Measurements from ENCODE around the gene ASCL2.
"Not testable (repeated sequence)": the region's sequence is repeated elsewhere in the genome, so short reads cannot be mapped to it uniquely, and the experiment has no call there.

The ASCL2 gene

DNA sequence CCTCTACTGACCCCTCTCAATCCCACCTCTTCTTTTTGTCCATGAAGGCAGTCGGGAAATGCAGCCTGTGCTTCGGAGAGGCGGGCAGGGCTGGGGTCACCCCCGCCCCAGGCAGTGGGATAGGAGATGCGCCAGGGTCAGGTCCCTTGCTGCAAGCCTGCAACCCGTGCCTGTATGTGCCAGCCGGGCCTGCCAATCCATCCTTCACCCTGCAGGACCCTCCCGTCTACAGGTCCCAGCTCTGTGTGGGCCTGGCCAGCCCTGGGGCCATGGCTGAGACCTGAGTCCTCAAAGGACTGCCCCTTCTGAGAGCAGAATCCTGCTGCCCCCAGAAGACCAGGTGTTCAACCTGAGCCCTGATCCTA lies 10.9 kb downstream of the ASCL2 start:
- no peak for DNase-seq

GRCh38 chr11:2258501-2259465 lies 11.6 kb downstream of the ASCL2 start:
- no peak for DNase-seq

DNA sequence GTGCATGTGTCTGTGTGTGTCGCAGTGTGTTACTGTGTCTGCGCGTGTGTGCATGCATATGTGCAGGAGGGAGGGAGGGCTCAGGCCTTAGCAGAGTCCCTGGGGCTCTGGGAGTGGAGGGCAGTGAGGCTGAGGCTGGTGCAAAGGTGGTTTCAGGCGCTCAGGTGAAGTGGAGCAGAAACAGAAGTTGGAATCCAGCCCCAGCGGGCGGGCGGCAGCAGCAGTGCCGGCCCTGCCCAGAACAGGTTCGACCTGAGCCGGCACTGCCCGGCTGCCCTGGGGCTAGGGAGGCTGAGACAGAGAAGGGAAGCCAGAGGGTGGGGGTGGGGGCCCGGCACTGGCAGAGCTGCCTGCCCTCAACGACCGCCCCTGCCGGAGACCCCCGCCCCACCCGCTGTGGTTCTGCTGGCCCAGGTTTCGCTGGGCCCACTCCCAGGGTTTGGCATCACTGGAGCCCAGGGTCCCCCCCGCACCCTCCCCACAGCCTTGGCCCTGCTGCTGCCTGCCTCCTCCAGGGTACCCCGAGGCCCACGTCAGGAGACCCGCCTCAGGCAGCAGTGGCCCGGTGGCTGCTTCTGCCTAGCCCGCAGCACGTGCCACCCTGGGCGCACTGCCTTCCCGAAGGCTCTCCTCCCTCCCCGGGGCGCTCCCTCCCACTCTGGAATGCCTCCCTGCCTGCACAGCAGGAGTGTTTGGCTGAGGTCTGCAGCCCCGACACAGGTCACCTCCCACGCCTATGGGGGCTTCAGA lies 13.3 kb downstream of the ASCL2 start:
- no peak for DNase-seq

- no peak for DNase-seq
Measured at GRCh38 chr11:2256293-2256913, 14.0 kb downstream of the ASCL2 start.

GRCh38 chr11:2252018-2252417 lies 18.4 kb downstream of the ASCL2 start:
- DNase-seq: no peak

DNA sequence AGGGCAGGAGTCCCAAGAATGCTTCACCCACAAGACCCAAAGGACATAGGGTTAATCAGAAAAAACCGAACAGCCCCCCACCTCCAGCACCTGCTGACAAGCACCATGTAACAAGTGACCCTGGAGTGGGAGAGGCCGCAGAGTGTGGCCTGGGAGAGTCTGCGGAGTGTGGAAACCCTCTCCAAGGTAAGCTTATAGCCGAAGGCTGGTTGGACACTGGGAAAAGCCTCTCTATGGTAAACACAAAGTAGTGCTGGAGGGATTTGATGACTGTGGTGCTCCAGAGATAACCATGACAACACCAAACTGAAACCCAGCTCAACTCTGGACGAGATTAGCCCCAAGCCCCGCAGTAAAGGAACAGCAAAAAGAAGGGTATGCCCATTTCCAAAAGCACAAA lies 19.2 kb downstream of the ASCL2 start:
- DNase-seq: no peak

DNA sequence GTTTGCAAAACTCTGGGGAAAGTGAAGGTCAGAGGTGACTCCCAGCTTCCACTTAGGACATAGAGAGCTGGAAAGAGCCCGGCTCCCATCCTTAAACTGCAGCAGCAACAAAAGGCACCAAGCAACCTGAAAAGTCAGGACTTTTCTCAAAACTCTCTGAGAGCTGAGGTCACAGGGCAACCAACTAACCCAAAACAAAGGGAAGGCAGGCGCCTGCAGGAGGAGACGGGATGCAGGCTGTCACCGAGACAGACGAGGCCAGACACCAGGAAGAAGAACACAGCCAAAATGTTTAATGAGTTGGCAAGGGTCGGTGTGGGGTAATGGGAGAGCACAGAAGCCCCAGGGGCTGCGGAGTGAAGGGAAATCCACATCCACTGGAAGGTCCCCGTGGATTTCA lies 19.9 kb downstream of the ASCL2 start:
- no peak for DNase-seq

DNA sequence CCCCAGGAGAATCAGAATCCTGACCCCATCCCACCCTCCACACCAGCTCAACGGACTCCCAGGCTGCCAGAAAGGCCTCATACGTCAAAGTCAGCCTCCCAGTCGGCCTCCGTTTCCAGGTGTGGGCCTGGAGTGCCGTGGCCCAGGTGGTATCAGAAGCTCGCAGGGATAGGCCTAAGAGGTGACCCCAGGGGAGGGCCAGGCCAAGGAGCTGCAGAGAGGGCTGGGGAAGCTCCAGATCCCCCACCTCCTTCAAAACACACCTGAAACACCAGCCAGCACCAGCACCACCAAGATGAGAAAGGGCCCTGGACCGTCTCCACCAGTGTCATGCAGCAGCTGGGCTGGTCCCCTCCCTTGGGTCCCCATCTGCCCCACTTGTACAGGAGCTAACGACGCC lies 20.3 kb downstream of the ASCL2 start:
- no peak for DNase-seq

DNA sequence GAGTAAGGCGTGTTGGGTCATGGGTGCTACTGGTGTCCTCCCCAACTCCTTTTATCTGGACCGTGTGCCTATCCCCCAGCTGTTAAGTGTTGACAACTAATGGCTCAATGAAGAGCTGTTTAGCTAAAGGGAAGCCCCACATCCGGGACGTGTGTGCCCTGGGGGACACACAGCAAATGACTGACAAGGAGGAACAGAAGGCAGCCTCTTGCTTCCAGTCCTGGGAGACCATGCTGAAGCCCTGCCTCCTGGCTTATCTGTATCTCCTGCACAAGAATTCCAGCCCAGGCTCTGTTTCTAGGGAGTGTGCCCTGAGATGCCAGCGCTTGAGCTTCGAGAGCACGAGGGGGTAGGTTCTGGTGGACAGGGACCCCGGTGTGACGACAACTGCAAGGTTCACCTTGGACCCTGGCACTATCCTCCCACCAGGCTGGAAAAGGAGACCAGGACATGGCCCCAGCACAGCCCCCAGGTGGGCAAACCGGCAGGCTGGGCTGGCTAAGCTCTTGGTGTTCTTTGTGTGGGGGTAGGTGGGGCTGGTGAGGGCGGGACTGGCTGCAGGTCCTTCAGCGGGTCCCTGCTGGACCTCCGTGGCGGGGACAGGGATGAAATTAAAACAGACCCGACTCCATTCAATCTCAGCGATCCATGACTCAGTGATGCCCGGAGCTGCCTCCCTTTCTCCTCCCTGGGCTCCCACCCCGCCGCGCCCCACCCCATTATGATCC lies 21.0 kb downstream of the ASCL2 start:
- no peak for DNase-seq

DNA sequence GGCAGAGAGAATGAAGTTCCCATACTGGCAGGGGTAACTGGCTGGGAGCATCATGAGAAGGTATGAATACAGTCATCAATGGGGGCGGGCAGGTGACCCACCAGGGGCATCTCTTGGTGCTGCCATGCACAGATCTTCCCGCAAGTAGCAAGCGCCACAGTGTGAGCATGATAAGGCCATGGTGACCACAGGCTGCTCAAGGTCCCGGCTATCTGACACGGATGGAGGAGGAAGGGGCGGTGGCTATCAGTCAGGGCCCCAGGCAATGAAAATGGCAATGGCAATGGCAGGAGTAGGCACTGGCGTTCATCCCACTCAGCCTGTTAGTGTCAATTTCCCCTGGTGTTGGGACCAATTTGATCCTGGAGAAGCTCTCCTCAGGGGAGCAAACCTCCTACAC lies 21.6 kb downstream of the ASCL2 start:
- DNase-seq: no peak

GRCh38 chr11:2248242-2248641 lies 22.1 kb downstream of the ASCL2 start:
- no peak for DNase-seq

- no peak for DNase-seq
Measured at GRCh38 chr11:2247496-2247895, 22.9 kb downstream of the ASCL2 start.

GRCh38 chr11:2240834-2241233 lies 29.6 kb downstream of the ASCL2 start:
- no peak for DNase-seq

DNA sequence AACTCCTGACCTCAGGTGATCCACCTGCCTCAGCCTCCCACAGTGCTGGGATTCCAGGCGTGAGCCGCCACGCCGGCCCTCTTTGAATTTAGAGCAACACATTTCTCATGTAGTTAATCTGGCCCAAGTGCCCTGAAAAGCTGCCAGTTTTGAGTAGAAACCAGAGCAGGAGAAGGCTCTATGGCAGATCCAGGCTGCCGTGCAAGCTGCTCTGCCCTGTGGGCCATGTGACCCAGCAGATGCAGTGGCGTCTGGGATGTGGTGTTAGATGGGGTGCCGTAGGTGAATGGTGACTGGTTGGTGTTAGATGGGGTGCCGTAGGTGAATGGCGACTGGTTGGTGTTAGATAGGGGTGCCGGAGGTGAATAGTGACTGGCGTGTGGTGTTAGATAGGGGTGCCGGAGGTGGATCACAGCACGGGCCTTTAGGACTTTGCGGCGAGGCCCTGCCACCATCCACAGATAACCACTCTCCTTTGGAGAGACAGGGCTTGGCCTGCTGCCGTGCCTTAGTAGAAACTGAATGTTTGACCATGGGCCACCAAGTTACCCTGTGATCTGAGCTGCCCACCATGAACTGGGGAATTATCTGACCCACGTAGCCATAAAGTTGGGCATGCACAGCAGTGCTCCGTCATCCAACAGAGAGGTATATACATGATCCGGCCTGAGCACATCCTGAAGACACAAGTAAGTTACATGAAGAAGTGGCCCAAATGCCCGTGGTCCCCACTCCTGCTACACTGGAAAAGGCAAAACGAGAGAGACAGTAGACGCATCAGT lies 32.7 kb downstream of the ASCL2 start:
- no peak for DNase-seq

DNA sequence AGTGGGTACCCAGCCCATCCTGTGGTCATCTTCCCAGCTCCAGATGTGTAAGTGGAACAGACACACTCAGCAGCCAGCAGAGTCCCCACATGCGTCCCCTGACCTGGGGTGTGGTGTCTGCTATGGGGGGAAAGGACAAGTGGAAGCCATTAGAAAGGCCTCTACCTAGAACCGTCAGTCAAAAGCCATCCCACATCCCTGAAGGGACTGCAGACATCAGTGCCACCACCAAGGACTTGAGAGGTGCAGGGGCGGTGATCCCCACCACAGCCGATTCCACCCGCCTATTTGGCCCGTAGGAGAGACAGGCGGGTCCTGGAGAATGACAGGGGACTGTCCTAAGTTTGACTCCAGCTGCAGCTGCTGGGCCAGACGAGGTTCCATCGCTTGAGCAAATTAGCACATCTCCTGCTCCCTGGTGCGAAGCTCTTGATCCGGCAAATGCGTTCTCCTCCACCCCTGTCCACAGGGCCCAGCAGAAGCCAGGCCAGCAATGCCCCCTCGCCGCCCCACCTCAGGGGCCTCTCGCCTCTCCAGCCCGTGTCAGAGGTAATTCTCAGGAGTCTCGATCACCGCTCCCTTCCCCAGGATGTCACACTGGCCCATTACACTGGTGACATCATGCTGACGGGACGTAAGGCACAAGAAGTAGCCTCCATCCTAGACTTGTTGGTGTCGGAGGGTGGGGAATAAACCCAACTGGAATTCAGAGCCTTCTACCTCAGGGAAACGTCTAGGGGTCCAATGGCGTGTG lies 33.8 kb downstream of the ASCL2 start:
- not testable (repeated sequence) for DNase-seq

DNA sequence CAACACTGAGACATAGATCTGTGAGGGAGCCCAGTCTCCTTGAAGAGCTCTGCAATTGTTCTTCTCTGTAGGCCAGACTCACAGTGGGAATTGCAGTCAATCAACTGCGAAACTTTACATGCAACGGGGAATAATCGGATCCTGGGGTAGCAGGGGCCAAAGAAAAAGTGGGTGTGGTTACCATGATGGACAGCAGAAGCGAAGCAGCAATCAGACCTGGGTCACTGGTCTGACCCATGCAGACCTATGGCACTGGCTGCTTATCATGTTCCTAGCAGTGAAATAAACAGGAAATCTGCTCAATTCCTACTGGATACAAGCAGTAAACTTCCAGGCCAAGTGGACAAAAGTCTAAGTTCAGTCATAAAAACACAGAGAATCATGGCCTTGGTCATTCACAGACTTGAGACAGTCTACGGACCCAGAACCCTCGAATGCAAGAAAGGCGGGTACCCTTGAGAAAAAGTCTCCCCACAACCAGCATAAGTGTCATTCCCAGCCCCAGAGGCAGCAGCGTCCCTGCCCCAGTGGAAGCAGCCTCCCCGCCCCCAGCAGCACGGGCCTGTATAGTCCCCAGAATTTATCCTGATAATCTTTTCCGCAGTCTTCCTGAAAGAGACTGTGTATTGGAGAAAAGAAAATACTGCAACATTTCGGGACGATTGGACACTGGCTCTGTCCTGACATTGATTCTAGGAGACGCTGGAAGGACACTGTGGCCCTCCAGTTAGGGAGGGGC lies 34.6 kb downstream of the ASCL2 start:
- no peak for DNase-seq

- DNase-seq: no peak
Measured at GRCh38 chr11:2234963-2235362, 35.4 kb downstream of the ASCL2 start.

- DNase-seq: no peak
Measured at GRCh38 chr11:2233693-2234455, 36.5 kb downstream of the ASCL2 start.

DNA sequence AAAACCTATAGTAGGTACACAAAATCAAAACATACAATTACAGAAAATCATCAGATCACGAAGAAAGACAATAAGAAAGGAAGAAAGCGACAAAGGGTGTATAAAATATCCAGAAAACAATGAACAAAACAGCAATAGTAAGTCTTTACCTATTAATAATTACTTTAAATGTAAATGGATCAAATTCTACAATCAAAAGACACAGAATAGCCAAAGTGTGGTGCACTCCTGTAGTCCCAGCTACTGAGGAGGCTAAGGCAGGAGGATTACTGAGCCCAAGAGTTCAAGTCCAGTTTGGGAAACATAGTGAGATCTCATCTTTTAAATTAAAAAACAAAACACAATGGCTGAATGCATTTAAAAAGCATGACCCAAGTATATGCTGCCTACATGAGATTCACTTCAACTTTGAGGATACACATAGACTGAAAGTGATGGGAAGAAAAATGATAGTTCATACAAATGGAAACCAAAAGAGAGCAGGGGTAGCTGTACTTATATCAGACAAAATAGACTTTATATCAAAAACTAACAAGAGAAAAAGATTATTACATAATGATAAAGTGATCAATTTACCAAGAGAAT lies 40.6 kb downstream of the ASCL2 start:
- DNase-seq: no peak

- DNase-seq: no peak
Measured at GRCh38 chr11:2224254-2224653, 46.1 kb downstream of the ASCL2 start.

Measured in activated CD4-positive, alpha-beta T cell treated with anti-CD3 and anti-CD28 coated beads for 4 hours (primary cell).